Measurements from ENCODE around the gene PDE4D. TPM values are rescaled to one million over a fixed set of nuclear protein-coding genes. Genes with fewer than 3 reads are reported as not detected.

The PDE4D gene
- total RNA-seq, 1 experiment from 2014 or later: 2.1 TPM

GRCh38 chr5:58963821-58964220 is 929.7 kb downstream of the PDE4D start:
- no peaks in the 10 kb centered on the region for H4K20me1 ChIP-seq (ENCODE audit: control insufficient read depth, insufficient read depth, insufficient read length)
- H3K23ac ChIP-seq (ENCODE audit: insufficient read length, low read depth, low read length): no peak overlapping the region
- H2BK5ac ChIP-seq (ENCODE audit: insufficient read length, low read length): no peak overlapping the region
- H3K9me3 Mint-ChIP-seq: no peaks in the 10 kb centered on the region
- no peak overlapping the region for H2BK120ac ChIP-seq (ENCODE audit: low read depth, low read length, poor library complexity, severe bottlenecking)
- H3K36me3 Mint-ChIP-seq (ENCODE audit: insufficient read depth in 1 of 3, low read depth in 3 of 3): no peaks in the 10 kb centered on the region
- no peak overlapping the region for H3K4me3 Mint-ChIP-seq
- no peak for DNase-seq
- H3K4ac ChIP-seq (ENCODE audit: low read depth, low read length): no peak overlapping the region
- H3K27me3 ChIP-seq (ENCODE audit: insufficient read depth, low read length): no peaks in the 10 kb centered on the region
- TF ChIP-seq CTCF (conservative IDR thresholded peaks at IDR 0.05): no peak
- H3K23me2 ChIP-seq (ENCODE audit: insufficient read length, low read depth, low read length, poor library complexity, severe bottlenecking): no peaks in the 10 kb centered on the region
- no peak overlapping the region for H4K5ac ChIP-seq (ENCODE audit: insufficient read length, low read depth, low read length)
- no peak overlapping the region for H3K14ac ChIP-seq (ENCODE audit: insufficient read depth, low read length)
- no CpG with 5 or more reads among the region's 1 CpG for WGBS (ENCODE audit: extremely low coverage, insufficient read length, low lambda C conversion rate)
- H2AFZ ChIP-seq (ENCODE audit: low read length): no peak overlapping the region
- no peak overlapping the region for H3K9ac ChIP-seq (ENCODE audit: extremely low read depth, insufficient read length, low read length)
- H3K79me2 ChIP-seq (ENCODE audit: insufficient read depth, low read length): no peaks in the 10 kb centered on the region
- H3K56ac ChIP-seq (ENCODE audit: insufficient read length, low read depth, low read length): no peak overlapping the region
- no peak overlapping the region for H4K8ac ChIP-seq (replicated peaks; ENCODE audit: insufficient read length, low read depth, low read length)
- H2BK12ac ChIP-seq (ENCODE audit: insufficient read length, low read depth, low read length): no peak overlapping the region
- H3T11ph ChIP-seq (ENCODE audit: low read length): no peak overlapping the region
- no peak overlapping the region for H3K27ac ChIP-seq (ENCODE audit: insufficient read length, low read depth, low read length)
- H3K4me1 Mint-ChIP-seq: peaks cover 5 to 10% of the 10 kb centered on the region in 2 experiments; a peak in 3 of 4 replicates
- no peak overlapping the region for H3K4me2 ChIP-seq (ENCODE audit: insufficient read depth, insufficient read length, low read length)
- H2AK5ac ChIP-seq (ENCODE audit: insufficient read length, low read length): no peak overlapping the region
- no peak overlapping the region for H3K27ac Mint-ChIP-seq
- no peaks in the 10 kb centered on the region for H3K9me3 ChIP-seq (ENCODE audit: control insufficient read depth, low read depth, low read length)
- no peaks in the 10 kb centered on the region for H3K27me3 Mint-ChIP-seq (ENCODE audit: low read depth)
- no peaks in the 10 kb centered on the region; the same call in 1 of the 2 replicates for H3K4me1 ChIP-seq (ENCODE audit: insufficient read depth, low read length)
- no peak overlapping the region for H2BK15ac ChIP-seq (ENCODE audit: low read depth, low read length)
- no peak overlapping the region for H4K91ac ChIP-seq (ENCODE audit: insufficient read length, low read depth, low read length)
- no peak overlapping the region for H3K18ac ChIP-seq (ENCODE audit: insufficient read length, low read depth, low read length)
- no peaks in the 10 kb centered on the region for H3K79me1 ChIP-seq (ENCODE audit: insufficient read depth, low read depth, low read length, poor library complexity, severe bottlenecking)
- no peak overlapping the region for H2BK20ac ChIP-seq (ENCODE audit: low read depth, low read length, poor library complexity, severe bottlenecking)
